Right lobe of liver (tissue), 4 donors: ENCODE results near the gene NDRG2.

Experiments
- CTCF ChIP-seq, 4 donors: fragments of 200-600 bp in 3 of 4; fragments of 450-650 bp in 1 of 4; IDR thresholded peaks; one replicate each; pipeline versions ENCODE4 v1.5.1 to v1.8.0; 2016 to 2022; ENCODE audit warnings: antibody characterized with exemption in 4 of 4, mild to moderate bottlenecking in 2 of 4
- POLR2A ChIP-seq: fragments of 450-650 bp; IDR thresholded peaks from one replicate; pipeline ENCODE4 v1.6.1; 2017; ENCODE audit warnings: antibody characterized with exemption, mild to moderate bottlenecking
- donor health status: DM: no; HTN: no; CAD: no.
- donor health status: DM: no; HTN: no; CAD: no.
- donor health status: DM: no; HTN: yes; CAD: no.

- TF ChIP-seq CTCF (IDR thresholded peaks at IDR 0.05) (no peak), POLR2A (no peak)
Measured at GRCh38 chr14:20976291-20976690, 48.6 kb downstream of the NDRG2 start.
